H9 (cell line): ENCODE data around the gene IFT81. TPM values are rescaled to one million over a fixed set of nuclear protein-coding genes. Genes with fewer than 3 reads are reported as not detected.

ENCODE experiments used
- DNase-seq: peaks from one replicate; pipeline ENCODE4 v3.0.0-alpha.2; 2017
- H2AFZ ChIP-seq: one replicate; pipeline ENCODE4 v1.6.1; 2013; ENCODE audit warnings: mild to moderate bottlenecking, low read length, control low read depth, moderate library complexity
- H2AK5ac ChIP-seq: 2 replicates; pipeline ENCODE4 v1.6.1; 2013; ENCODE audit warnings: low read length, control low read depth, mixed read lengths; ENCODE audit not compliant: insufficient read length
- H2BK120ac ChIP-seq: one replicate; pipeline ENCODE4 v1.6.1; 2013; ENCODE audit warnings: low read depth, mild to moderate bottlenecking, low read length, control low read depth, inconsistent platforms; ENCODE audit not compliant: poor library complexity, severe bottlenecking
- H2BK12ac ChIP-seq: 2 replicates; pipeline ENCODE4 v1.6.1; 2013; ENCODE audit warnings: low read length, control low read depth, mixed read lengths, low read depth; ENCODE audit not compliant: insufficient read length
- H2BK15ac ChIP-seq: 2 replicates; pipeline ENCODE4 v1.6.1; 2013; ENCODE audit warnings: low read depth, low read length, control low read depth
- H2BK20ac ChIP-seq: one replicate; pipeline ENCODE4 v1.6.1; 2013; ENCODE audit warnings: low read depth, mild to moderate bottlenecking, low read length, control low read depth, inconsistent platforms; ENCODE audit not compliant: poor library complexity, severe bottlenecking
- H2BK5ac ChIP-seq: 2 replicates; pipeline ENCODE4 v1.6.1; 2013; ENCODE audit warnings: low read length, control low read depth, mixed read lengths; ENCODE audit not compliant: insufficient read length
- H3K14ac ChIP-seq: 2 replicates; pipeline ENCODE4 v1.6.1; 2013; ENCODE audit warnings: low read length, control low read depth; ENCODE audit not compliant: insufficient read depth
- H3K18ac ChIP-seq: 2 replicates; pipeline ENCODE4 v1.6.1; 2013; ENCODE audit warnings: low read depth, mild to moderate bottlenecking, mixed read lengths, low read length, control low read depth; ENCODE audit not compliant: insufficient read length
- H3K23ac ChIP-seq: 2 replicates; pipeline ENCODE4 v1.6.1; 2013; ENCODE audit warnings: low read length, control low read depth, mixed read lengths, low read depth; ENCODE audit not compliant: insufficient read length
- H3K23me2 ChIP-seq: 2 replicates; pipeline ENCODE4 v1.6.1; 2013; ENCODE audit warnings: low read depth, mild to moderate bottlenecking, mixed read lengths, low read length, control low read depth; ENCODE audit not compliant: insufficient read length, poor library complexity, severe bottlenecking
- H3K27ac ChIP-seq: 2 replicates; pipeline ENCODE4 v1.5.1; 2013; ENCODE audit warnings: low read length, control low read depth, mixed read lengths, low read depth; ENCODE audit not compliant: insufficient read length
- H3K27me3 ChIP-seq: 2 replicates; pipeline ENCODE4 v1.6.1; 2013; ENCODE audit warnings: low read length, control low read depth, inconsistent platforms; ENCODE audit not compliant: insufficient read depth
- H3K4ac ChIP-seq: 2 replicates; pipeline ENCODE4 v1.6.1; 2013; ENCODE audit warnings: low read depth, mild to moderate bottlenecking, control low read depth, inconsistent platforms, low read length, moderate library complexity
- H3K4me1 ChIP-seq: 2 replicates; pipeline ENCODE4 v1.6.1; 2013; ENCODE audit warnings: low read length, control low read depth, inconsistent platforms; ENCODE audit not compliant: insufficient read depth
- H3K4me2 ChIP-seq: 2 replicates; pipeline ENCODE4 v1.6.1; 2013; ENCODE audit warnings: low read length, control low read depth, mixed read lengths; ENCODE audit not compliant: insufficient read length, insufficient read depth
- H3K56ac ChIP-seq: 2 replicates; pipeline ENCODE4 v1.6.1; 2013; ENCODE audit warnings: low read depth, mild to moderate bottlenecking, mixed read lengths, low read length, control low read depth; ENCODE audit not compliant: insufficient read length
- H3K79me1 ChIP-seq: 2 replicates; pipeline ENCODE4 v1.6.1; 2013; ENCODE audit warnings: low read depth, mild to moderate bottlenecking, moderate library complexity, low read length, control low read depth, inconsistent platforms; ENCODE audit not compliant: insufficient read depth, poor library complexity, severe bottlenecking
- H3K79me2 ChIP-seq: 2 replicates; pipeline ENCODE4 v1.6.1; 2013; ENCODE audit warnings: low read length, control low read depth, inconsistent platforms; ENCODE audit not compliant: insufficient read depth
- H3K9ac ChIP-seq: 2 replicates; pipeline ENCODE4 v1.6.1; 2013; ENCODE audit warnings: low read length, control low read depth, mixed read lengths; ENCODE audit not compliant: insufficient read length; ENCODE audit errors: extremely low read depth
- H3K9me3 ChIP-seq: one replicate; pipeline ENCODE4 v1.6.1; 2013; ENCODE audit warnings: low read depth, low read length, inconsistent platforms; ENCODE audit not compliant: control insufficient read depth
- H3T11ph ChIP-seq: one replicate; pipeline ENCODE4 v1.6.1; 2013; ENCODE audit warnings: mild to moderate bottlenecking, low read length, control low read depth, inconsistent platforms
- H4K20me1 ChIP-seq: one replicate; pipeline ENCODE4 v1.6.1; 2013; ENCODE audit not compliant: control insufficient read depth, insufficient read length, insufficient read depth
- H4K5ac ChIP-seq: 2 replicates; pipeline ENCODE4 v1.6.1; 2013; ENCODE audit warnings: low read depth, mild to moderate bottlenecking, mixed read lengths, low read length, control low read depth; ENCODE audit not compliant: insufficient read length
- H4K8ac ChIP-seq: replicated peaks from 2 replicates; pipeline ENCODE4 v1.6.1; 2013; ENCODE audit warnings: low read length, control low read depth, mixed read lengths, low read depth; ENCODE audit not compliant: insufficient read length
- H4K91ac ChIP-seq: 2 replicates; pipeline ENCODE4 v1.6.1; 2013; ENCODE audit warnings: low read depth, mild to moderate bottlenecking, moderate library complexity, mixed read lengths, low read length, control low read depth; ENCODE audit not compliant: insufficient read length
- H3K27ac Mint-ChIP-seq, 3 experiments: 2 replicates in 2 of 3; 3 replicates in 1 of 3; pipeline ENCODE4 v1.8.0; 2020 to 2021; ENCODE audit warnings: mixed read lengths in 3 of 3, mild to moderate bottlenecking in 1 of 3, moderate library complexity in 1 of 3
- H3K27me3 Mint-ChIP-seq: 2 replicates; pipeline ENCODE4 v1.8.0; 2021; ENCODE audit warnings: low read depth, mild to moderate bottlenecking, moderate library complexity, mixed read lengths
- H3K36me3 Mint-ChIP-seq, 3 experiments: 2 replicates in 2 of 3; 3 replicates in 1 of 3; pipeline ENCODE4 v1.8.0; 2020 to 2021; ENCODE audit warnings: low read depth in 3 of 3, mixed read lengths in 3 of 3; ENCODE audit not compliant: insufficient read depth in 1 of 3
- H3K4me1 Mint-ChIP-seq, 2 experiments: 2 replicates each; pipeline ENCODE4 v1.8.0; 2020; ENCODE audit warnings: mixed read lengths in 2 of 2
- H3K4me3 Mint-ChIP-seq, 2 experiments: 2 replicates in 1 of 2; 3 replicates in 1 of 2; pipeline ENCODE4 v1.8.0; 2020 to 2021; ENCODE audit warnings: mild to moderate bottlenecking in 2 of 2, mixed read lengths in 2 of 2, moderate library complexity in 1 of 2
- H3K9me3 Mint-ChIP-seq, 2 experiments: 2 replicates in 1 of 2; 3 replicates in 1 of 2; pipeline ENCODE4 v1.8.0; 2020; ENCODE audit warnings: mild to moderate bottlenecking in 2 of 2, mixed read lengths in 2 of 2, moderate library complexity in 1 of 2
- WGBS: extraction: QIAGEN DNeasy Blood & Tissue Kit; methylation state at CpG from one replicate; pipeline ENCODE4 v1.1.7; 2013; ENCODE audit warnings: missing lambda C conversion rate, low lambda C conversion rate, mixed read lengths; ENCODE audit not compliant: insufficient read length; ENCODE audit errors: extremely low coverage; 5-methylcytosine and 5-hydroxymethylcytosine counted together
- total RNA-seq: library from RNA; stranded (reverse); gene quantifications from 2 replicates; pipeline ENCODE4 v1.2.1, GENCODE V29; 2021
- TF ChIP-seq, protein P1 (sequence below): fragments of 200-600 bp; sonication (generic); conservative IDR thresholded peaks from 3 replicates; pipeline ENCODE4 v1.8.0; 2021; ENCODE audit warnings: antibody characterized with exemption, mild to moderate bottlenecking

The IFT81 gene
- total RNA-seq, 1 experiment from 2014 or later, result 9.3 TPM

GRCh38 chr12:110090266-110091135, 33.7 kb upstream of the IFT81 start:
- Histone ChIP-seq H3K23ac (no peak overlapping the region), H2AK5ac (no peak overlapping the region), H3K27ac (no peak overlapping the region), H3K23me2 (no peaks in the 10 kb centered on the region), H3K56ac (no peak overlapping the region), H2BK120ac (no peak overlapping the region), H2BK5ac (no peak overlapping the region), H4K91ac (no peak overlapping the region), H3K9ac (no peak overlapping the region), H3T11ph (no peak overlapping the region), H2BK20ac (no peak overlapping the region), H3K18ac (no peak overlapping the region), H4K20me1 (no peaks in the 10 kb centered on the region), H3K4me2 (no peak overlapping the region), H2BK12ac (no peak overlapping the region), H3K79me2 (no peaks in the 10 kb centered on the region), H2BK15ac (no peak overlapping the region), H3K4ac (no peak overlapping the region), H2AFZ (no peak overlapping the region), H3K27me3 (no peaks in the 10 kb centered on the region), H4K5ac (no peak overlapping the region), H3K9me3 (no peaks in the 10 kb centered on the region), H3K79me1 (no peaks in the 10 kb centered on the region), H3K14ac (no peak overlapping the region), H3K4me1 (no peaks in the 10 kb centered on the region), H4K8ac (no peak overlapping the region)
- Mint-ChIP-seq H3K27ac (no peak overlapping the region), H3K36me3 (no peaks in the 10 kb centered on the region), H3K4me1 (no peaks in the 10 kb centered on the region), H3K27me3 (peaks cover 33% of the 10 kb centered on the region), H3K4me3 (no peak overlapping the region), H3K9me3 (no peaks in the 10 kb centered on the region)
- DNase-seq, result no peak
- no CpG with 5 or more reads among the region's 8 CpGs for WGBS
- TF ChIP-seq, protein P1, sequence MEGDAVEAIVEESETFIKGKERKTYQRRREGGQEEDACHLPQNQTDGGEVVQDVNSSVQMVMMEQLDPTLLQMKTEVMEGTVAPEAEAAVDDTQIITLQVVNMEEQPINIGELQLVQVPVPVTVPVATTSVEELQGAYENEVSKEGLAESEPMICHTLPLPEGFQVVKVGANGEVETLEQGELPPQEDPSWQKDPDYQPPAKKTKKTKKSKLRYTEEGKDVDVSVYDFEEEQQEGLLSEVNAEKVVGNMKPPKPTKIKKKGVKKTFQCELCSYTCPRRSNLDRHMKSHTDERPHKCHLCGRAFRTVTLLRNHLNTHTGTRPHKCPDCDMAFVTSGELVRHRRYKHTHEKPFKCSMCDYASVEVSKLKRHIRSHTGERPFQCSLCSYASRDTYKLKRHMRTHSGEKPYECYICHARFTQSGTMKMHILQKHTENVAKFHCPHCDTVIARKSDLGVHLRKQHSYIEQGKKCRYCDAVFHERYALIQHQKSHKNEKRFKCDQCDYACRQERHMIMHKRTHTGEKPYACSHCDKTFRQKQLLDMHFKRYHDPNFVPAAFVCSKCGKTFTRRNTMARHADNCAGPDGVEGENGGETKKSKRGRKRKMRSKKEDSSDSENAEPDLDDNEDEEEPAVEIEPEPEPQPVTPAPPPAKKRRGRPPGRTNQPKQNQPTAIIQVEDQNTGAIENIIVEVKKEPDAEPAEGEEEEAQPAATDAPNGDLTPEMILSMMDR, result no peak
